ENCODE results near the gene JTB. TPM values are rescaled to one million over a fixed set of nuclear protein-coding genes. Genes with fewer than 3 reads are reported as not detected.

Gene JTB
- total RNA-seq, 3 donors from 2014 or later: 257 to 294 (median 273) TPM

DNA sequence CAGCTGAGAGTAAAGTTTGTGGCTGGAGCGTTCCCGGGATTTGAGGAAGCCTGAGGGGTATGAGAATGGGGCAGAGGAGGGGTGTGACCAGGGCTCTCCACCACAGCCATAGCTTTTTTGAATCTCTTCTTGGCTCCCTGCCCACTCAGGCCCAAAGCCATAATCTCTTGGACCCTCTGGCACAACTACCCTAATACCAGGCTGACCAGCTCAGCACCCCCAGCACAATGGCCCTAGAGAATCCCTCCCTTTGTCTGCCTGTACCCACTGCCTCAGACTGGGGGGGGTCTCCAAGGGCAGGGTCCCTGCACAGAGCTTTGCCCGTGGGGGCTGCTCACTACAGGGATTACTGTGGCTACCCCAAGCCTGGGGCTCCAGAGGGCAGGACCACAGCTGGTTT is 38.5 kb downstream of the JTB start:
- ATAC-seq (no peak), DNase-seq (no peak)
- Mint-ChIP-seq H3K9me3 (no peaks in the 10 kb centered on the region), H3K36me3 (ENCODE audit: insufficient read depth) (peaks cover 53% of the 10 kb centered on the region), H3K27me3 (ENCODE audit: low read depth) (no peaks in the 10 kb centered on the region), H3K4me1 (ENCODE audit: low read depth) (peaks cover 17% of the 10 kb centered on the region), H3K4me3 (no peak overlapping the region)

DNA sequence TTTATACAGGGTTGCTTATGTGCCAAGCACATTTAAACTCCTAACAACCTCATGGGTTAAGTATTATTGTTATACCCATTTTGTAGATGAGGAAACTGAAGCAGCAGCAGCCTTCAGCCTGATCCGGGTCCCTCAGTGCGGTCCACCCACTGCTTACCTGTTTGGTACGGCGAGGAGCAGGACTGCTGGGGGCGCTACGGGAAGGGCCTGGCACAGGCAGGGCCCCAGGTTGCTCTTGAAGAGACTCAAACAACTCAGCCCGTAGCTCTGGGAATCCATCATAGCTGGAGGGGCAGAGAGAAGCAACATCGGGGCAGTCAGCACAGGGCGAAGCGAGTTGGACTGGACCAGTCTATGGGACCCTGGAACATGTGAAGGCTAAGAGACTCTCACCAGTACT is 40.1 kb downstream of the JTB start:
- no peak for ATAC-seq
- H3K4me3 Mint-ChIP-seq: no peak overlapping the region
- peaks cover 5% of the 10 kb centered on the region for H3K4me1 Mint-ChIP-seq (ENCODE audit: low read depth)
- H3K9me3 Mint-ChIP-seq: no peaks in the 10 kb centered on the region
- peaks cover 46% of the 10 kb centered on the region for H3K36me3 Mint-ChIP-seq (ENCODE audit: insufficient read depth)
- DNase-seq: no peak
- H3K27me3 Mint-ChIP-seq (ENCODE audit: low read depth): no peaks in the 10 kb centered on the region

DNA sequence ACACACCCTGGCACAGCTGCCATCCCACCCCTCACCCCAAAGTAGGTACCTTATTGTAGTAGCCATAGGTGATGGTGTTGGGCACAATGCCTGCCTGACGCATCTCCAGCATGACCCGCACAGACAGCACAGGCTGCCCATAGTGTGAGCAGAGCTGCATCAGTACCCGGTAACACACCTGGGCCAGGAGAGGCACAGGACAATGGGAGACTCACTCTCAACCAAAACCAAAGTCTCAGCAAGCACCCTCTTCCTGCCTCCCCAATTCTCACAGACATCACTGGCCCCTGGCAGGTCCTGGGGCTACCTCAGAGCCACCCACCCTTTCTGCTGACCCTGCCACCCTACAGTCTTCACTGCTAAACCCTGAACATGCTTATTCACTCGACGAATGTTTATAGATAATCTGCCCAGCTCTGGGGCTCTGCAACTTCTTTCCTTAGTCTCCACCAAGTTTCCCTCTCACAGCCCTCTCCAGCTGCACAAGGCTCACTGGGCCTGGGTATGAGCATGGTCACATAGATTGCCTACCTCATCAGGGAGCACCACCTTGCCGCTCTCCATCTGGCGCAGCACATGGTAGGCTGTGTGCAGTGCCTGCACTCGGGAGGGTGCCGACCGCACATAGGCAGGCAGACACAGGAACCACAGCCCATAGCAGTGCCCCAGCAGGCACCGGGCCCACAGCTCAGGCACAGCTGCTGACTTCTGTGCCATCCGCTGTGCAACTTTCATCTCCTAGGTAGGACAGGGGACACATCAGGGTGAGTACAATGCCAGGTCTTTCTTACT is 41.3 kb downstream of the JTB start:
- H3K4me1 Mint-ChIP-seq (ENCODE audit: low read depth): peaks cover 2% of the 10 kb centered on the region
- no peak for DNase-seq
- H3K27me3 Mint-ChIP-seq (ENCODE audit: low read depth): no peaks in the 10 kb centered on the region
- peaks cover 45% of the 10 kb centered on the region for H3K36me3 Mint-ChIP-seq (ENCODE audit: insufficient read depth)
- no peak for ATAC-seq
- H3K9me3 Mint-ChIP-seq: no peaks in the 10 kb centered on the region
- no peak overlapping the region for H3K4me3 Mint-ChIP-seq

DNA sequence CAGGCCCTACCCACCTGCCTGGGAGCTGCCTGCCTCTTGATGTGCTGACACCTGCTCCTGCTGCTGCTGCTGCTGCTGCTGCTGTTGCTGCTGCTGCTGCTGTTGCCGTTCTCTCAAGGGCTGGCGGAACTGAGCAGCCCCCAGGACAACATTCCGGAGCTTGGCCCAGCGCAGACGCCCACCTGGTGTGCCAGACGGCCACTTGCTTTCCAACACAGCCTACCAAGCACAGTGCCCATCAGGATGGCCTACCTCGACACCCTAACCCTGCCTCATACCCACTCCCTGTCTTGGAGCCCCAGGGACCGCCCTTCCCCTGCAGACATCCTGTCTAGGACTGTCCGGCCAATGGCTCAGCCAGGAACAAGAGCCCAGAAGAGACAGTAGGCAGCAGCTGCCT is 42.7 kb downstream of the JTB start:
- ATAC-seq (no peak), DNase-seq (no peak)
- Mint-ChIP-seq H3K4me1 (ENCODE audit: low read depth) (no peaks in the 10 kb centered on the region), H3K4me3 (no peak overlapping the region), H3K36me3 (ENCODE audit: insufficient read depth) (peaks cover 36% of the 10 kb centered on the region), H3K27me3 (ENCODE audit: low read depth) (no peaks in the 10 kb centered on the region), H3K9me3 (no peaks in the 10 kb centered on the region)

GRCh38 chr1:153933955-153934354 is 43.5 kb downstream of the JTB start:
- Mint-ChIP-seq H3K9me3 (no peaks in the 10 kb centered on the region), H3K4me3 (no peak overlapping the region), H3K36me3 (ENCODE audit: insufficient read depth) (peaks cover 28% of the 10 kb centered on the region), H3K27me3 (ENCODE audit: low read depth) (no peaks in the 10 kb centered on the region), H3K4me1 (ENCODE audit: low read depth) (no peaks in the 10 kb centered on the region)
- no peak for DNase-seq
- ATAC-seq: no peak

DNA sequence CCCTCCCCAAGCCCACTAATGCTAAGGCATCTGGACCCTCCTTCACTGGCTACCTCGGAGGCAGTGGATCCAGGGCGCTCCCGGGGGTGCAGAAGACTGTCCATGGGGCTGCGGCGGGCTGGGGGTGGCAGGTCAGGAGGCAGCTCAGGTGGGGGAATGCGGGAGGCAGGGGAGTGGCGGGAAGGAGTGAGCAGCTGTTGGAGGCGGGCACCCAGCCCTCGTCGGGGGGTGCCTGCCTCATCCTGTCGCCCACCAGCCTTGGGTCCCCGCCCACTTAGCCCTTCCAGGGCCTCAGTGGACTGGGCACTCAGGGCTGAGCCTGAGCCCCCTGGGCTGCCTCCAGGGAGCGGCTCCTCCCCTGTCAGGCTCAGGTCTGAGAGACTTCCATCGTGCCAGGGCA is 44.0 kb downstream of the JTB start:
- no peak overlapping the region for H3K4me3 Mint-ChIP-seq
- DNase-seq (no peak), ATAC-seq (no peak)
- peaks cover 28% of the 10 kb centered on the region for H3K36me3 Mint-ChIP-seq (ENCODE audit: insufficient read depth)
- no peaks in the 10 kb centered on the region for H3K27me3 Mint-ChIP-seq (ENCODE audit: low read depth)
- no peaks in the 10 kb centered on the region for H3K4me1 Mint-ChIP-seq (ENCODE audit: low read depth)
- H3K9me3 Mint-ChIP-seq: no peaks in the 10 kb centered on the region

DNA sequence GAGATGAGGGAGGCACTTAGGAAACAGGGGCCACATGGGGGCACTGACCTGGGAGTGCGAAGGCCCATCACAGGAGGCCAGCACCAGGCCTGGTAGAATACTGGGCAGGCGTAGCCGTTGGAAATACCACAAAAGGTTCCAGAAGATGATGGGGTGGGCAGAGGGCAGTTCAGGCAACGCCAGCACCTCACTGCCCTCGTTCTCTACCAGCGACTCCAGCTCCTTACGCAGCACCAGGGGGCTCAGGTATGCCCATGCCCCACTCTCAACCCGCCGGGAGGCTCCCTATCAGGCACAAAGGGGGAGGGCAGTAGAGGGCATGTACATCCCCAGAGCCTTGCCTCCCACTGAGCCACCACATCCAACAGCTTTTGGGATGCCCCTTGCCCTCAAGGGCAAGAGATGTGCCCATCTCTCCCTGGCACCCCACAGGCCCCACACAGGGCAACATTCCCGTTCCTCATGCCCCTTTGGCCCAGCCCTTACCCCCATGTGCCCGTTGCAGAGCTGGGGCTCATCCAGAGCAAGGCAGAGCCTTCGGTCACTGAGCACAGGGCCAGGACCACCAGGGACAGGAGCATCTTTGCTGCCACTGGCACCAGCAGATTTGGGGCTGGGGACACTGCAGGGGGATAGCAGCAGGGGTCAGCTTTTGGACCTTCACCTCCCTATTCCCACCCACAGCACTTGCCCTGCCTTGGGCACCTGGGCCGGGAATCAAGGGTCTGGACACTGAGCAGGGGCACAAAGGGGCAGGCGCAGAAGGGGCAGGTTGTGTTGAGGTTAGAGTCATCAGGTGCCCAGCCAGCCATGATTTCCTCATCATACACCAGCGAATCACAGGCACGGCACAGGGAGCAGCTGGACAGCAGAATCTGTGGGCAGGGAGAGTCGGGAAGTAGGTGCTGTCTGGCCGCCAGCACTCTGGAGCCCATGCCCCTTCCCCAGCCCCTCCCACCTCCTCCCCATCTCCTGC is 45.0 kb downstream of the JTB start:
- DNase-seq (no peak), ATAC-seq (no peak)
- H3K4me3 Mint-ChIP-seq: no peak overlapping the region
- no peaks in the 10 kb centered on the region for H3K27me3 Mint-ChIP-seq (ENCODE audit: low read depth)
- H3K9me3 Mint-ChIP-seq: no peaks in the 10 kb centered on the region
- H3K36me3 Mint-ChIP-seq (ENCODE audit: insufficient read depth): peaks cover 25% of the 10 kb centered on the region
- peaks cover 4% of the 10 kb centered on the region for H3K4me1 Mint-ChIP-seq (ENCODE audit: low read depth)

DNA sequence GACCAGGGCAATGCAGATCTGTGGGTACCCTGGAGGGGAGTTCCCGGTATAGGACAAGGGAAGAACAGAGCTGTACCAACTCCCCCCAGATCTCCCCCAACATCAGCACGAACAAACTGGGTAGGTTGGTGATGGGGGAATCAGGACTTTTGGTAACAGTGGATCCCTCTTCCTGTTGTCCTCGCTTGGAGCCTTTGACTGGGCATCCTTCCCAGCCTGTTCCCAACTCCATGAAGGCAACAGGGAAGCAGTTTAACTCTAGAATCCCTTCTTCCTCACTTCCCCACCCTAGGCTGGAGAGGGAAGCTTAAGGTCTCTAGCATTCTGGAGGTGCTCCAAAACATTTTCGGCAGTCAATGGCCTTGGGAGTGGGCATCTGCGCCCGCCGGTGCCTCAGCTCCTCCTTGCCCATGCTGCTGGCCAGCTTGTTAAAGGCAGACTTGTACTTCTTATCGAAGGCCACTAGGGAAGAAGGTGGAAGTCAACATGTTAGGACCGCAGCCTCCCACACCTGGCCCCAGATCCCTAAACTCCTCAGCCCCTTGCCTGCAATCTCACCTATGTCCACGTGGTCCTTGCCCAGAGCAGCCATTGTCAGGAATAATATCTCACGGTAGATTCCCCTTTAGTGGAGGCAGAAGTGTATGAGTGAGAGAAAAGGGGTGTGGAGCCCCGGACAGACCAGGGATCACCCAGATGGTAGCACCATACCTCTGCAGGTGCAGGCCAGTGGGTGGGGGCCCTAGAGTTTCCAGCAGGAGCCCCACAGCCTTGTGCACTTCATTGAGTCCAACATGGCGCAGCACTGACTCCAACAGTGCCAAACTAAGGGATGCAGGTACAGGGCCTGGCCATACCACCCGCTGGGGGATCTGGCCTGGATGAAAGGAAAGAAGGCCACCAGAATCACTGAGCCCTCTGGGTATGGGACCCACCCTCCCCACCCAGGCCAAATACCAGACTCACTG is 47.2 kb downstream of the JTB start:
- H3K36me3 Mint-ChIP-seq (ENCODE audit: insufficient read depth): peaks cover 10% of the 10 kb centered on the region
- H3K27me3 Mint-ChIP-seq (ENCODE audit: low read depth): no peaks in the 10 kb centered on the region
- DNase-seq (no peak), ATAC-seq (no peak)
- H3K4me1 Mint-ChIP-seq (ENCODE audit: low read depth): peaks cover 4% of the 10 kb centered on the region
- no peak overlapping the region for H3K4me3 Mint-ChIP-seq
- H3K9me3 Mint-ChIP-seq: no peaks in the 10 kb centered on the region

DNA sequence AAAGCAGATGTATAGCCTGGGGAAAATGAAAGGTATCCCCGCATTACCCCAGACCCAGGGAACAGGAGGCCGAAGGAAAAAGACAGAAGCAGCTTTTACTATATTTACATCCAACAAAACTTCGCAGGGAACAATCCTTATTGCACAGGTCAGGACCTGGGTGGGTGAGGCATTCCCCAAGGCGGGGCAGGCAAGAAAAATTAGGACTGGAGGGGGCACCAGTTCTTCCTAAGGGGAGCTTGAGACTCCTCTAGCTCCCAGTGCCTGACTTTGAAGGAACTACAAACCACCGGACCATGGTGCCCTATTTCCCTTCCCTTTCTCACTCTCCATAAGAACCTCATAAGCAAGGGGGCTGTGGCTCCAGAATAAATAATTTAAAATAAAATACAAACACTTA is 48.0 kb downstream of the JTB start:
- DNase-seq: no peak
- no peaks in the 10 kb centered on the region for H3K27me3 Mint-ChIP-seq (ENCODE audit: low read depth)
- ATAC-seq: no peak
- H3K9me3 Mint-ChIP-seq: no peaks in the 10 kb centered on the region
- H3K36me3 Mint-ChIP-seq (ENCODE audit: insufficient read depth): peaks cover 6% of the 10 kb centered on the region
- H3K4me1 Mint-ChIP-seq (ENCODE audit: low read depth): peaks cover 4% of the 10 kb centered on the region
- no peak overlapping the region for H3K4me3 Mint-ChIP-seq

- Mint-ChIP-seq H3K9me3 (no peaks in the 10 kb centered on the region), H3K27me3 (ENCODE audit: low read depth) (no peaks in the 10 kb centered on the region), H3K4me3 (no peak overlapping the region), H3K36me3 (ENCODE audit: insufficient read depth) (peaks cover 4% of the 10 kb centered on the region), H3K4me1 (ENCODE audit: low read depth) (peaks cover 6% of the 10 kb centered on the region)
- DNase-seq (no peak), ATAC-seq (no peak)
Observed at GRCh38 chr1:153928791-153929341, 48.6 kb downstream of the JTB start.

DNA sequence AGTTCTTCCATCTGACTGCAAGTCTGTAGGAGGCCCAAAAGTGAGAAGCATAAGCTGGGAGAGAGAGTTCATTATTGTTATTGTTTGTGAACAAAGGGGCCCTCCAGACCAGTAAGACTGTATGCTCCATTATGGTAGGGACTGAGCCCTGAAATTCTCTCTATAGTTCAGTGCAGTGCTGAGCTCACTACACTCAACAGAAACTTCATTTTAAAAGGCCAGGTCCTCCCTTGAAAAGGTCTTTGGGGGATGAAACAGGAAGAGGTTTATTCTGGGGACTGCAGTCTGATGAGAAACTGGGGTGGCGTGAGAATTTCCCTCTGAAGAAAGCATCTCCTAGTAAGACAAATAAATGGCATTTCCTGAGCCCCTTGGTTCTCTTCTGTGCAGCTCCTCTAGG is 49.2 kb downstream of the JTB start:
- H3K36me3 Mint-ChIP-seq (ENCODE audit: insufficient read depth): peaks cover 4% of the 10 kb centered on the region
- DNase-seq (no peak), ATAC-seq (no peak)
- peaks cover 8% of the 10 kb centered on the region for H3K4me1 Mint-ChIP-seq (ENCODE audit: low read depth)
- no peak overlapping the region for H3K4me3 Mint-ChIP-seq
- H3K27me3 Mint-ChIP-seq (ENCODE audit: low read depth): no peaks in the 10 kb centered on the region
- H3K9me3 Mint-ChIP-seq: no peaks in the 10 kb centered on the region

DNA sequence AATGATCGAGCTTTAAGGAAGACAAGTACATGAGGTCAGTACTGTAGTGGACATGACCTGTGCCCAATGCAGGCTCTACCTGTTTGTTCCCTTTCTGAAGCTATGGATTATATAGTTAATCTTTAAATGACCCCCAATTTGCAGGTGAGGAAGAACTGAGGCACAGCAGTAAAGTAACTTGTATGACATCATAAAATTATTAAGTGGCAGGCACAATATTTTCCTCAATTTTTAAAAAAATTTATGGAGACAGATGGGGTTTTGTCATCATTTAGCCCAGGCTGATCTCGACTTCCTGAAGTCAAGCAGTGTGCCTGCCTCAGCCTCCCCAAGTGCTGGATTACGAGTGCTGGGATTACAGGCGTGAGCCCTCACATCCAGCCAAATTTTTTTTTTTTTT is 51.1 kb downstream of the JTB start:
- H3K4me1 Mint-ChIP-seq (ENCODE audit: low read depth): peaks cover 12% of the 10 kb centered on the region
- peaks cover 4% of the 10 kb centered on the region for H3K36me3 Mint-ChIP-seq (ENCODE audit: insufficient read depth)
- ATAC-seq: no peak
- no peak overlapping the region for H3K4me3 Mint-ChIP-seq
- H3K9me3 Mint-ChIP-seq: no peaks in the 10 kb centered on the region
- no peak for DNase-seq
- no peaks in the 10 kb centered on the region for H3K27me3 Mint-ChIP-seq (ENCODE audit: low read depth)
